ENCODE measurements around the gene PCSK9. TPM values are rescaled to one million over a fixed set of nuclear protein-coding genes. Genes with fewer than 3 reads are reported as not detected.

Gene PCSK9
- total and polyA plus RNA-seq, 2 of the 13 experiments (the other 11 are each of a cell fraction or from before 2014, with no cell fraction given): 33.3 to 80.5 TPM

- Histone ChIP-seq H3K36me3 (replicated peaks in 1 of 2; ENCODE audit: control insufficient read depth in 1 of 2, insufficient read depth in 2 of 2, low read length in 2 of 2) (peaks cover 24 to 85% of the 10 kb centered on the region in 2 experiments), H3K9me3 (ENCODE audit: low read length) (no peaks in the 10 kb centered on the region), H3K4me1 (ENCODE audit: insufficient read depth, low read length) (no peaks in the 10 kb centered on the region), H3K79me2 (ENCODE audit: insufficient read depth, low read length) (no peaks in the 10 kb centered on the region), H2AFZ (ENCODE audit: low read length) (no peak overlapping the region), H4K20me1 (ENCODE audit: insufficient read depth, low read length) (no peaks in the 10 kb centered on the region), H3K27ac (ENCODE audit: extremely low read length, insufficient read depth, low read length) (no peak overlapping the region), H3K9ac (ENCODE audit: insufficient read depth, low read depth, low read length) (no peak overlapping the region), H3K4me2 (ENCODE audit: low read depth, low read length) (no peak overlapping the region), H3K27me3 (ENCODE audit: control insufficient read depth in 1 of 2, insufficient read depth in 2 of 2, low read length in 2 of 2) (no peaks in the 10 kb centered on the region), H3K4me3 (replicated peaks in 1 of 3; ENCODE audit: insufficient read depth in 1 of 3, low read depth in 2 of 3, low read length in 3 of 3) (no peak overlapping the region)
- POLR2A ChIA-PET: no interaction called here
- ATAC-seq (no peak), DNase-seq (ENCODE audit: low spot score) (no peak), FAIRE-seq (no peak)
- BruUV-seq (replicated peaks): no TSS peak
- intact Hi-C loops (cut with micrococcal nuclease; ENCODE audit: unreplicated experiment): loop anchor here (10.0 kb wide), 1 partner anchor 46 kb away; no protein-coding TSS in a partner anchor
- CTCF ChIA-PET (ENCODE audit: low intra/inter-chr PET ratio, low total read pairs): no interaction called here
- WGBS (ENCODE audit: low lambda C conversion rate): 98% methylated on average over 4 of the region's 4 CpGs
- in situ Hi-C loops (cut with HindIII; ENCODE audit: extremely low pct_ligation_motif_present, low pct_unique_long_range_greater_than_20kb): no loop called here
- no peak for TF ChIP-seq ZNF484 (CRISPR knock-in tag; IDR thresholded peaks at IDR 0.05; ENCODE audit: borderline replicate concordance, low read depth)
- TF ChIP-seq HES4 (CRISPR knock-in tag; IDR thresholded peaks at IDR 0.05; ENCODE audit: borderline replicate concordance): no peak
- TF ChIP-seq ZBTB8A (CRISPR knock-in tag; IDR thresholded peaks at IDR 0.05; ENCODE audit: borderline replicate concordance, low read depth): no peak
- no peak for TF ChIP-seq XRCC5 (optimal IDR thresholded peaks at IDR 0.05; ENCODE audit: low read length)
- TF ChIP-seq PLRG1 (conservative IDR thresholded peaks at IDR 0.05): no peak
- TF ChIP-seq ZUFSP (CRISPR knock-in tag; IDR thresholded peaks at IDR 0.05; ENCODE audit: borderline replicate concordance): no peak
- TF ChIP-seq CREB1 (IDR thresholded peaks at IDR 0.05): no peak
- no peak for TF ChIP-seq CREB1 (CRISPR knock-in tag; IDR thresholded peaks at IDR 0.05)
- TF ChIP-seq ZNF644 (CRISPR knock-in tag; IDR thresholded peaks at IDR 0.05; ENCODE audit: low read depth): no peak
- TF ChIP-seq AKAP8 (CRISPR knock-in tag; IDR thresholded peaks at IDR 0.05): no peak
- TF ChIP-seq HDAC1 (CRISPR knock-in tag; IDR thresholded peaks at IDR 0.05): no peak
- TF ChIP-seq TFDP2 (CRISPR knock-in tag; IDR thresholded peaks at IDR 0.05): no peak
- TF ChIP-seq IRX3 (CRISPR knock-in tag; IDR thresholded peaks at IDR 0.05; ENCODE audit: borderline replicate concordance, low read depth): no peak
- TF ChIP-seq SAP130 (CRISPR knock-in tag; IDR thresholded peaks at IDR 0.05; ENCODE audit: low read depth): no peak
- TF ChIP-seq NAIF1 (CRISPR knock-in tag; IDR thresholded peaks at IDR 0.05; ENCODE audit: borderline replicate concordance): no peak
- no peak for TF ChIP-seq BRD4 (CRISPR knock-in tag; IDR thresholded peaks at IDR 0.05)
- no peak for TF ChIP-seq TOE1 (CRISPR knock-in tag; IDR thresholded peaks at IDR 0.05)
- no peak for TF ChIP-seq TFE3 (CRISPR knock-in tag; IDR thresholded peaks at IDR 0.05)
Measured at GRCh38 chr1:55088413-55088812, 49.1 kb downstream of the PCSK9 start.
